Stimulated activated CD8-positive, alpha-beta memory T cell treated with anti-CD3 and anti-CD28 coated beads, Interleukin-4, amount 100 ng/mL, for 48 hours (primary cell): Measurements from ENCODE around the gene MYO5C.
"Not testable (repeated sequence)": the region's sequence is repeated elsewhere in the genome, so short reads cannot be mapped to it uniquely, and the experiment has no call there.

ENCODE experiments used
- DNase-seq: peaks from one replicate; pipeline ENCODE4 v3.0.0-alpha.2; 2020

Gene MYO5C

DNA sequence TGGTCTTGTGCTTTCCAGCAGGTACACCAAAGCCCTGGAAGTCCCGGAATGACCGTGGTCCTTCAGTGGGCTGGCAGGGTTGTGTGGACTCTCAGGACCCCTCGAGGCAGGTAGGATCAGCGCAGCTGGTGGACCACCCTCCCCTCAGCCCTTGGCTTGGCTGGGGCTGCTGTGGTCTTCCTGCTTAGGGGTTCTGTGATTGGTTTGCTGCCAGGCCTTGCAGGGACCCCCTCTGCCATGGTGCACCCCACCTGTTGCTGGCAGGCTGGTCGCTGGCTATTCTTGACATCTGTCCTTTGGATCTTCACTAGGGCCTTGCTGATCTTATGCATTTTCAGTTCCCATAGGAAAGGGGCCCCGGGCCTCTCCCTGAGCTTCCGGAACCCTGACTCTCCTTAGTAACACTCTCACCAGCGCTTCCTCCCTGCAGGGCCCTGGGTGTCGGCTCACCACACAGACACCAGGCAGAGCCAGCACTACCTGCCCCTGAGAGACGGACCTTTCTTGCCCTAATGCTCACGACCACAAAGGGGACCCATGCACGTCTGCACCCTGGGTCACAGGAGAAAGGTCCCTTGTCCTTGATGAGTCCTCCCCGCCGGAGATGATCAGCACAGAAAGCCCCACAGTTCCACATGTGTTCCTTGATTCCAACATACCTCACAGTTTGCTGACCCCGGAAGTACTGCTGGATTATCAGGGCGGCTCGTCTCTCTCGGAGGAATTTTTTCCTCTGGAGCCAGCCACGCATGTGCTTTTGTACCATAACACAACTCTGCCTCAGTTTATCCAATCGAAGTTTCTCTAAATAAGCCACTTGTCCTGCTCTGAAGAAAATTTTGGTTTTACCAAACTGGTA, 51.7 kb downstream of the MYO5C start:
- no peak for DNase-seq

- no peak for DNase-seq
These were observed 52.3 kb downstream of the MYO5C start for GRCh38 chr15:52243286-52243685.

GRCh38 chr15:52241489-52241888, 54.1 kb downstream of the MYO5C start:
- no peak for DNase-seq

GRCh38 chr15:52240166-52240565, 55.4 kb downstream of the MYO5C start:
- no peak for DNase-seq

- DNase-seq: not testable (repeated sequence)
These were observed 56.5 kb downstream of the MYO5C start for GRCh38 chr15:52238989-52239525.

GRCh38 chr15:52238149-52238548, 57.5 kb downstream of the MYO5C start:
- DNase-seq: no peak

DNA sequence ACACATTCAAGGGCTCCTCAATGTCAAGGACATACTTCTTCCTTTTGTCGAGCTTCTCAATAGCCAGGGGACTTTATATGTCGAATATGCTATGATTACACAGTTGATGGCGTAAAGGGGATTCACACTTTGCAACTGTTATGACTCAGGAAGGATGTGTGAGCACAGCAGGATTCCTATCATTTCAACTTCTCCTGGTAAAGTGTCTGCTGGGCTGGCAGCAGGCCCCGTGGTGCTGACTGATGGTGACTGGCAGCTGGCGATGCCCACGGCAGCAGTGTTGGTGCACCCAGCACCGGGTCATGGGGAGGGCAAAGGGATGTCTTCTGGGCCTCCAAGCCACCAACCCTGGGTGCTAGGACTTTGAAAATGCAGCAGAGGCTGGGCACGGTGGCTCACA, 59.6 kb downstream of the MYO5C start:
- no peak for DNase-seq

- no peak for DNase-seq
These were observed 60.7 kb downstream of the MYO5C start for GRCh38 chr15:52234596-52235541.

DNA sequence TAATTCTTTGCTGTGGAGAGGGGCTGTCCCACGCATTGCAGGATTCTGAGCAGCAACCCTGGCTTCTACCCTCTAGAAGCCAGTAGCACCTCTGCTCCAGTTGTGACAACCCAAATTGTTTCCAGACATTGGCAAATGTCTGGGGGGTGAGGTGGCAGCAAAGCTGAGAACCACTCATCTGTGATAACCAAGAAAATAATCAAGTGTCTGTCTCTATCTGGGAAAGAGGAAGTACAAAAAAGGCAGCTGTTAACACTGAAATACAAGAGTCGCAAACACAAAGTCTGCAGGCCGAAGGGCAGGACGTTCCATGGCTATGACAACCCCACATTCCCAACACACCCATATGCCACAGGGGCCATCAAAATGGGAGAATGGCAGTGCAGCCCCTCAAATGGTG, 62.2 kb downstream of the MYO5C start:
- no peak for DNase-seq

DNA sequence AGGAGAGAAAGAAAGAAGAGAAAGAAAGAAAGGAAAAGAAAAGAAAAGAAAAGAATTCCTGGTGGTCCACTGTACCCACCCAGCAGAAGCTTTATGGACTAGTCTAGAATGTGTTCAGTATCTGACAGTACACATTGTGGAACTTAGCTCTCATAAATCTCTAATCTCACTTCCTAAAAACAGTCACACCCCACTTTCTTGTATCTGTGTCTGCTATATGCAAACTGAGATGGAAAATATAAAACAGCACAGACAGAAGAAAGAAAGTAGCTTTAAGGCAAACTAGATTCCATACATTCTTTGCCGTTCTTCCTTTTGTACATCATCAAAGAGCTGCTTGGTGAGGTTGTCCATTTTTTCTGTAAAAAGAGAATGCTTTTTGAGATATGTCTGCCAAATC, 63.3 kb downstream of the MYO5C start:
- no peak for DNase-seq

DNA sequence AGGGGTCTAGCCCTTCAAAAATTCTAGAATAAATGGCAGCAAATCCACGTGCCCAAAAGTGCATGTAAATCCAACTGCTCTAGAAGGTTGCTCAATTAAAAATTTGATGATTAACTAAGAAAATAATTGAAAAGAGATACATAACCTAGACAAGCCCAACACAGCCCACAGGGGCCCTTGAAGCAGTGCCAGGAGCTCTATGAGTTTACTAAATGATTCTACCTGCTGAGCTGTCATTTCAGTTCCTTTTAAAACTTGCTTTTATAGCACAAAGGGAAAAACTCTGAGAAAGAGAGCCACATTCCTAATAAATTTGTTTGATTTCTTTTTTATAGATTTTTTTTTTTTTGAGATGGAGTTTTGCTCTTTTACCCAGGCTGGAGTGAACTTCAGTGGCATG, 65.5 kb downstream of the MYO5C start:
- no peak for DNase-seq

DNA sequence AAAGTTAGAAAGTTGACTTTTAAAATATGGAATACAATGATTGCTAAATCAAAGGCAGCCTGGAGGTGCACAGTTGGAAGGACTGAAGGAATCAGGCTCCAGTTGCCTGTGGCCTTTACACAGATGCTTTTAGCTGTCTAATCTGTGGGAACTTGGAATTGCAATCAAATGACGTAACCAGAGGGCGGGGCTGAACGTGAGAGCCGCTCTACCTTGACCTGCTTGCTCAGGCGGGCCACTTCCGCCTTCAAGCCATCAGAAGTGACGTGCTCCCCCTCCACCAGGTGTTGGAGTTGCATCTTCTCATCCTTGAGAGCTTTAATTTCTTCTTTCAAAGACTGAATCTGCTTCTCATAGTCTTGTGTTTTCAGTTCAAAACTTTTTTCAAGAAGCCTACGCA, 66.7 kb downstream of the MYO5C start:
- no peak for DNase-seq

DNA sequence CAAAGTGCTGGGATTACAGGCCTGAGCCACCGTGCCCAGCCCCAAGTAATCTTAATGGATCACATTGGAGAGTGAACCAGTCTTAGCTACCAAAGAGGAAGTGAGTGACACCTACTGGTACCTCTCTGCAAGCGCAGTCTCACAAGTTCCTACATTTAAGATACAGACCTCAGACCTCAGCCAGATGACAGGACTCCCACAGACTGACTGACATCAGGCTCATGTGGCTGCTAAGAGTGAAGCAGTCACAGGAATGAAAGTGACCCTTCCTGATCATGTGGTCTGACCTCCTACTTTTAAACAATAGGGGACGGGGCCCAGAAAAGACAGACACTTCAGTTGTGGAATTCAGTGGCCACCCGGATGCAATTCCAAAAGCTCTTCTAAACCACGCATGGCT, 68.1 kb downstream of the MYO5C start:
- DNase-seq: peak; percentile 73

DNA sequence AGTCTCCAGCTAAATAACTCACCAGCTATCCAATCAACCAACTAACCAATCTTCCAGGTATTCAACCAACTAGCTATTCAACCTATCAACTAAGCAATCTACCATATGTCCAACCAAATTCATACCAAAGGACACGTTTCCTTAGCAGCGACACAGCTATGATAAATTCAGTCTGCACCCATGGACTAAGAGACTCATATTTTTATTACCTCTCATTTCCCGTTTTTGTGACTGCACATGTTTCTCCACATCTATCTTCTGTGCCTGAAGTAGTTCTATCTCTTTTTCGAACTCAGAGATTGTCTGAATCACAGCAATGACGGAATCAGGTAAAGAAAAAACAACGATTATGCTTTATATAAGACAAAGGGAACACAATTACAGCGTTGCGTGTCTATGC, 70.4 kb downstream of the MYO5C start:
- no peak for DNase-seq

DNA sequence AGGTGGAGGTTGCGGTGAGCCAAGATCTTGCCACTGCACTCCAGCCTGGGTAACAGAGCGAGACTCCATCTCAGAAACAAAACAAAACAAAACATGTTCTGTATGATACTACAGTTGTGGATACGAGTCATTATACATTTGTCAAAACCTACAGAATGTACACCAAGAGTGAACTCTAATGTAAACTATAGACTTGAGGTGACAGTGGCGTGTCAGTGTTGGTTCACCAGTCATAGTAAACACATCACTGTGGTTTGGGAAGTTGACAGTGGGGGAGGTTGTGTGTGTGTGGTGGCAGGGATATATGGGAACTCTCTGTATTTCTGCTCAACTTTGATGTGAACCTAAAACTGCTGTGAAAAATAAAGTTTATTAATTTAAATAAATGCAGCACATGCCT, 71.4 kb downstream of the MYO5C start:
- DNase-seq: no peak

GRCh38 chr15:52221730-52222129, 73.9 kb downstream of the MYO5C start:
- no peak for DNase-seq

DNA sequence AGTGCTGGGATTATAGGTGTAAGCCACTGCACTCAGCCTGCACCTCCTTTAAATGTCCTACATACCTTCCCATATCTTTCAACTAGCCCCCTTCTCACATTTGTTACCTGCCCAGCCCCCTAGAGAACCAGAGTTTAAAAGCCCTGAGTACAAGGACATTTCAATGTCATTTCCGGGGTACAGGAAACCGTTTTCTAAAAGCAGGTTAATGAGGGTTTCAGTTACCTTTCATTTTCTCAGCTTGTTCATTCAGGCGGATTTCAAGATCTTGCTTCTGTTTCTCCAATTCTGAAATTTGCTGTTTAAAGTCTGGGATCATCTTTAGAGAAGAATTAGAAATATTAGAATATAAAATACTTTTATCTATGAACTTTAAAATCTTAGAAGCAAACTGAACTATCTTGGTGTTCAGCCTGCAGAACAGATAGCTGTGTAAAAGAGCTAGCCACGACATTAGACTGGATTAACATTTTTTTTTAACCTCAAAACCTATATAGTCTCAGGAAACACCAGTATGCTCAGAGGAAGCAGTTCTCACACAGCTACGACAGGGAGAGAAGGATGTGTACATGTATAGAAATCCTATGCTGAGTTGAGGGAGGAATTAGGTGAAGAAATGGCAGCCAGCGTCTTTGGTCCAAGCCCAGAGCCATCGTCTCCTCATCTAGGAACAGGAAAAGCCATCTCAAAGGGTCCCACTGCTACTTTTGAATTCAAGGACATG, 74.5 kb downstream of the MYO5C start:
- no peak for DNase-seq

GRCh38 chr15:52220251-52220650, 75.4 kb downstream of the MYO5C start:
- no peak for DNase-seq

DNA sequence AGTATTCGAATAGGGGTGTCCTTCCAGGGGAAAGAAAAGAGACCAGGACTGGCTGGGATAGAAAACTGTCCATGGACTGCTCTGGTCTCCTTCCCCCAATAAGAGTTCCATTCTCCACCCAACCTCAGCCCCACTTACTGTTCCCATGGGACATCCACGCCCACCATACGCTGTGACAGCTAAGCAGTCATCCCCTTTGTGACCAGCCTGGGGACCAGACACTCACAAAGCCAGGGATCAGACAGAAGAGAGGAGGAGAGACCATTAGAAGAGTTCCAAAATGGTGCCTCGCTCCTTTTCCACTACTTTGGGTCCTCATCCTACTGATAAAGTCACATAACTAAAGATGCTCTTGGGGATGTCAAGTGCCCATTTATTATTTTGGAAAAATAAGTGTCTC, 76.8 kb downstream of the MYO5C start:
- DNase-seq: no peak

DNA sequence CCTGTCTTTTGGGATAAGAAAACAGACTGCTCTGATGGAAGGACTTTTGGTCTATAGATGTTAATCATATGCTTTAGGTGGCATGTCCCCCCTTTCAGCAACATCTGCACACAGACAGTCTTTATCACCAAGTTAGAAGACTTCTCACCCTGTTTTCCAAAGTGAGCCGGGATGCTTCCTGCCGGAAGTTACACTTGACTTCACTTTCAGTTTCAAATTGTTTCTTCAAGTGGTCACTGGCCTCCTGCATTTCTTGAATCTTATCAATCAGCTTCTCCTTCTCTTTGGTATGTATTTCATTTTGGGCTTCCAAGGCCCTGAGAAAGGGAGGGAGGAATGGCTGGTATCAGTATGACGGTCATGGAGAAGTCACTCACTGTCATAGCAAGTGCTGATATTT, 77.2 kb downstream of the MYO5C start:
- DNase-seq: no peak

DNA sequence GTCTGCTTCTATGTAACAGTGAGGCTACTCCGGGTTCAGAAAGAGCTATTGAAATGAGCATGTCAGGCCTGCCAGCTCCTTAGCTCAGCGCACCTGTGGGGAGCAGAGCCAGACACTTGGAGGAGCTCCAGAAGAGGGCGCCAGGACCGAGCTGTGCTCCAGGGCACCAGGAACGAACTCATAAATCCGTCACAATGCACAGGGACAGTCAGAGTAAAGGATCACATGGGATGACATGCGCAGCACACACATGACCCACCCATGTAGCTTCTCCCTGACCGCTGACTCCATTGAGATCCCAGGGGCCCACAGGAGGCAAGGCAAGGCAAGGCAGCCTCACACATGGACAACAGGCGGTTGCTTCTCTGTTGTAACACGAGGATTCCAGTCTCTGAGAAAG, 78.4 kb downstream of the MYO5C start:
- peak; percentile 44 for DNase-seq

DNA sequence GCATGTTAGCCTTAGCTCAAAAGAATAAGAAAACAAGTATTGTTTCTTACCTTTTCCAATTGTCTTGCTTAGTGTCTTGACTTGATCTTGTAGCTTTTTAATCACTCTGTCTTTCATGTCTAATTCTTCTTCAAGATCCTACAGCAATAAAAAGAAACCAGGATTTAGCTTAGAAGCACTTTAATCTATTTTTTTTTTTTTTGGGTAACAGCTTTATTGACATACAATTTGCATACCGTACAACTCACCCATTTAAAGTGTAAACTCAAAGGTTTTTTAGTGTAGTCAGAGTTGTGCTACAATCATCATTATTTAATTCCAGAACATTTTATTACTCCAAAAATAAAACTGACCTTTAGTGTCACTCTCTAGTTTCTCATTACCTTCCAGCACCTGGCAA, 81.1 kb downstream of the MYO5C start:
- no peak for DNase-seq

DNA sequence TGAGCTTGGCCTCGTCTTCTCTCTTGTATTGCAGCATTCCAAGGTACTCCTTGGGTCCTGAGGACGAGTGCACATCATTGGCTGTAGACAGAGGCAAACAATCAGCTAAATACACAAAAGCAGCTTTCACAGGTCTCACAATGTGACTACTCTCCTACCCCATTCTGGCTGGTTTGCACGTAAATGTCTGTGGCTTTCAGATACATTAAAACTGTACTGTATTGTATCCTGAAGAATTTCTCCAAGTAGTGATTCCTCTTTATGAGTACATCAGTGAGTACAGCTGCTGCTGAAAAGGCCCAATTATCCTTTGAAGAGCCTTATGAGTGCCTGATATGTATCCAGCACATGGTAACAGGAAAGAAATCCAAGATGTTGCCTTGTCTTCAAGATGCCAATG, 82.4 kb downstream of the MYO5C start:
- no peak for DNase-seq
